Keratinocyte (primary cell): ENCODE data around the gene MEGF11. TPM values are rescaled to one million over a fixed set of nuclear protein-coding genes. Genes with fewer than 3 reads are reported as not detected.

Experiments used
- DNase-seq: peaks from one replicate; pipeline ENCODE4 v3.0.0-alpha.2; 2011; ENCODE audit warnings: low read depth, missing footprints, low spot score
- FAIRE-seq: peaks from 2 replicates; lab custom pipeline; 2011; peaks lifted over from hg19 to GRCh38; lab: Jason Lieb, UNC
- H2AFZ ChIP-seq: 2 replicates; pipeline ENCODE4 v1.6.0; 2012; ENCODE audit warnings: low read length, control low read depth, inconsistent platforms; ENCODE audit not compliant: control insufficient read depth
- H3K27ac ChIP-seq: 2 replicates; pipeline ENCODE4 v1.5.1; 2011; ENCODE audit warnings: low read length; ENCODE audit not compliant: control insufficient read depth, insufficient read depth
- H3K27me3 ChIP-seq: 3 replicates; pipeline ENCODE4 v1.6.0; 2011; ENCODE audit warnings: low read length; ENCODE audit not compliant: control insufficient read depth, insufficient read depth; ENCODE audit errors: extremely low read depth
- H3K36me3 ChIP-seq, 2 experiments: 2 replicates in 1 of 2; 3 replicates in 1 of 2; pipeline ENCODE4 v1.5.1; 2011; ENCODE audit warnings: low read length in 2 of 2, mild to moderate bottlenecking in 1 of 2; ENCODE audit not compliant: control insufficient read depth in 2 of 2, insufficient read depth in 2 of 2; ENCODE audit errors: extremely low read depth in 1 of 2
- H3K4me1 ChIP-seq: 3 replicates; pipeline ENCODE4 v1.5.1; 2011; ENCODE audit warnings: low read length; ENCODE audit not compliant: control insufficient read depth, insufficient read depth; ENCODE audit errors: extremely low read depth
- H3K4me2 ChIP-seq: 3 replicates; pipeline ENCODE4 v1.6.0; 2011; ENCODE audit warnings: low read depth, low read length; ENCODE audit not compliant: control insufficient read depth, insufficient read depth; ENCODE audit errors: extremely low read depth
- H3K4me3 ChIP-seq, 3 experiments: fragments of 200-600 bp in 1 of 3; sonication (generic) in 1 of 3; 2 replicates in 2 of 3; 3 replicates in 1 of 3; pipeline ENCODE4 v1.5.1; 2011 to 2016; ENCODE audit warnings: low read length in 3 of 3, mild to moderate bottlenecking in 3 of 3, control low read depth in 2 of 3, inconsistent platforms in 1 of 3, low read depth in 1 of 3, mixed read lengths in 1 of 3, mixed run types in 1 of 3, moderate library complexity in 1 of 3; ENCODE audit not compliant: control insufficient read depth in 2 of 3, insufficient read depth in 2 of 3; ENCODE audit errors: extremely low read depth in 1 of 3
- H3K79me2 ChIP-seq: 2 replicates; pipeline ENCODE4 v1.6.0; 2012; ENCODE audit warnings: low read length; ENCODE audit not compliant: control insufficient read depth, insufficient read depth
- H3K9ac ChIP-seq: 3 replicates; pipeline ENCODE4 v1.6.0; 2011; ENCODE audit warnings: low read length; ENCODE audit not compliant: control insufficient read depth, insufficient read depth; ENCODE audit errors: extremely low read depth
- H3K9me1 ChIP-seq: 3 replicates; pipeline ENCODE4 v1.6.0; 2011; ENCODE audit warnings: low read length; ENCODE audit not compliant: control insufficient read depth, insufficient read depth; ENCODE audit errors: extremely low read depth
- H3K9me3 ChIP-seq: 2 replicates; pipeline ENCODE4 v1.5.1; 2012; ENCODE audit warnings: low read depth, low read length; ENCODE audit not compliant: control insufficient read depth
- H4K20me1 ChIP-seq: 3 replicates; pipeline ENCODE4 v1.6.0; 2011; ENCODE audit warnings: low read length; ENCODE audit not compliant: control insufficient read depth, insufficient read depth; ENCODE audit errors: extremely low read depth
- EZH2 ChIP-seq: IDR thresholded peaks from one replicate; pipeline ENCODE4 v1.6.1; 2012; ENCODE audit warnings: inconsistent platforms, mild to moderate bottlenecking, low read length, moderate library complexity
- dilution Hi-C: fragments of 300-500 bp; cut with MboI; formaldehyde crosslinking; loops from one replicate; pipeline ENCODE4 v1.7.0; 2020; ENCODE audit warnings: low sequenced_read_pairs; ENCODE audit not compliant: extremely low pct_ligation_motif_present
- polyA plus RNA-seq, 5 experiments: library from polyadenylated mRNA; depleted of rRNA in 3 of 5; stranded (reverse) in 3 of 5; stranded (forward) in 1 of 5; unstranded in 1 of 5; fragments of >200 nt; gene quantifications; 1 replicate in 1 of 5; 2 replicates in 3 of 5; 3 replicates in 1 of 5; pipeline versions ENCODE4 v1.2.1 to v1.2.3, GENCODE V29; 2011 to 2012; ENCODE audit warnings: missing spikeins in 2 of 5, low read depth in 1 of 5, low replicate concordance in 1 of 5
- TF ChIP-seq, protein P1 (sequence below), 3 experiments: IDR thresholded peaks in 1 of 3; conservative IDR thresholded peaks in 1 of 3; optimal IDR thresholded peaks in 1 of 3; 2 replicates in 2 of 3; 3 replicates in 1 of 3; pipeline versions ENCODE3 to v1.5.1; 2011; ENCODE audit warnings: low read length in 3 of 3, mild to moderate bottlenecking in 3 of 3, moderate library complexity in 2 of 3, control low read depth in 1 of 3, inconsistent platforms in 1 of 3; ENCODE audit not compliant: insufficient read depth in 2 of 3; ENCODE audit errors: extremely low read depth in 1 of 3

Gene MEGF11
- polyA plus RNA-seq, 1 donor (not counting 4 experiments of a cell fraction or from before 2014, with no cell fraction given) = not detected

GRCh38 chr15:66291816-66292570, 38.4 kb upstream of the MEGF11 start:
- TF ChIP-seq EZH2 = no peak
- Histone ChIP-seq H3K79me2 (no peaks in the 10 kb centered on the region), H3K4me3 (no peak overlapping the region), H3K9me3 (no peaks in the 10 kb centered on the region), H3K9me1 (no peaks in the 10 kb centered on the region), H3K9ac (no peak overlapping the region), H3K27ac (no peak overlapping the region), H3K4me2 (no peak overlapping the region), H3K27me3 (no peaks in the 10 kb centered on the region), H4K20me1 (no peaks in the 10 kb centered on the region), H2AFZ (no peak overlapping the region), H3K4me1 (peaks cover 34% of the 10 kb centered on the region), H3K36me3 (no peaks in the 10 kb centered on the region)
- FAIRE-seq (no peak), DNase-seq (no peak)
- dilution Hi-C loops = no loop called here

DNA sequence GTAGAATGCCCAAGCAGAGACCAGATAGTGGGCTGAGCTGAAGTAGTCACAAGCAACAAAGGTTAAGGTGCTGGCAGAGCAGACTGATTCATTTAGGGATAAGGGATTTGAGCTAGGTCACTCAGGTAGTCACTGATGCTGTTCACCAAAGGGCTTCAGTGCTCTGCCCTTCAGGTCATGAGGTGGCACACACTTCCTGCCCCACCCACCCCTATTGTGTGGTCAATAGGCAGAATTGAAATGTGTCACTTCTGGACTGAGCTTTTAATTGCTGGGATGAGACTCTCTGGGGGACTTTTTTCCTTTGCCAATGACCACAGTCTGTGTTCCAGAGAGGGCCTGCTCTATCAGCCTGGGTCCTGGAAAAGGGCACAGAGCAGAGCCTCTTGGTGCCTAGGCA, 37.0 kb upstream of the MEGF11 start:
- Histone ChIP-seq H4K20me1 (no peaks in the 10 kb centered on the region), H3K9me3 (no peaks in the 10 kb centered on the region), H3K4me3 (no peak overlapping the region), H3K27ac (no peak overlapping the region), H3K4me1 (peaks cover 29% of the 10 kb centered on the region), H2AFZ (no peak overlapping the region), H3K79me2 (no peaks in the 10 kb centered on the region), H3K36me3 (no peaks in the 10 kb centered on the region), H3K4me2 (no peak overlapping the region), H3K9ac (no peak overlapping the region), H3K9me1 (no peaks in the 10 kb centered on the region), H3K27me3 (no peaks in the 10 kb centered on the region)
- DNase-seq (no peak), FAIRE-seq (no peak)
- dilution Hi-C loops = no loop called here
- no peak for TF ChIP-seq EZH2
- TF ChIP-seq, protein P1, sequence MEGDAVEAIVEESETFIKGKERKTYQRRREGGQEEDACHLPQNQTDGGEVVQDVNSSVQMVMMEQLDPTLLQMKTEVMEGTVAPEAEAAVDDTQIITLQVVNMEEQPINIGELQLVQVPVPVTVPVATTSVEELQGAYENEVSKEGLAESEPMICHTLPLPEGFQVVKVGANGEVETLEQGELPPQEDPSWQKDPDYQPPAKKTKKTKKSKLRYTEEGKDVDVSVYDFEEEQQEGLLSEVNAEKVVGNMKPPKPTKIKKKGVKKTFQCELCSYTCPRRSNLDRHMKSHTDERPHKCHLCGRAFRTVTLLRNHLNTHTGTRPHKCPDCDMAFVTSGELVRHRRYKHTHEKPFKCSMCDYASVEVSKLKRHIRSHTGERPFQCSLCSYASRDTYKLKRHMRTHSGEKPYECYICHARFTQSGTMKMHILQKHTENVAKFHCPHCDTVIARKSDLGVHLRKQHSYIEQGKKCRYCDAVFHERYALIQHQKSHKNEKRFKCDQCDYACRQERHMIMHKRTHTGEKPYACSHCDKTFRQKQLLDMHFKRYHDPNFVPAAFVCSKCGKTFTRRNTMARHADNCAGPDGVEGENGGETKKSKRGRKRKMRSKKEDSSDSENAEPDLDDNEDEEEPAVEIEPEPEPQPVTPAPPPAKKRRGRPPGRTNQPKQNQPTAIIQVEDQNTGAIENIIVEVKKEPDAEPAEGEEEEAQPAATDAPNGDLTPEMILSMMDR (optimal IDR thresholded peaks at IDR 0.05 in 1 of 3, IDR thresholded peaks at IDR 0.05 in 1 of 3, conservative IDR thresholded peaks at IDR 0.05 in 1 of 3; ENCODE audit: extremely low read depth in 1 of 3, insufficient read depth in 2 of 3, low read length in 3 of 3) = no peak
